DOHH2 (cell line): ENCODE measurements around the gene CLCN6.
"Not testable (repeated sequence)": the region's sequence is repeated elsewhere in the genome, so short reads cannot be mapped to it uniquely, and the experiment has no call there.

Source experiments
- H3F3A ChIP-seq: fragments of 200-600 bp; sonication (generic), shearing (Covaris generic); 2 replicates; pipeline ENCODE4 v1.6.0; 2016; ENCODE audit warnings: antibody characterized with exemption, mild to moderate bottlenecking; ENCODE audit not compliant: control insufficient read depth, insufficient read depth
- H3K27ac ChIP-seq: fragments of 200-600 bp; sonication (generic); 2 replicates; pipeline ENCODE4 v1.5.1; 2014; ENCODE audit warnings: low read depth, mild to moderate bottlenecking, low read length, moderate library complexity
- H3K27me3 ChIP-seq: fragments of 200-600 bp; sonication (generic); 2 replicates; pipeline ENCODE4 v1.6.1; 2014; ENCODE audit warnings: mild to moderate bottlenecking, low read length, mixed read lengths; ENCODE audit not compliant: control insufficient read depth
- H3K36me3 ChIP-seq: fragments of 200-600 bp; sonication (generic); 2 replicates; pipeline ENCODE4 v1.6.1; 2014; ENCODE audit warnings: mild to moderate bottlenecking, low read length, moderate library complexity, mixed read lengths; ENCODE audit not compliant: control insufficient read depth
- H3K4me1 ChIP-seq: fragments of 200-600 bp; sonication (generic); 2 replicates; pipeline ENCODE4 v1.6.1; 2014; ENCODE audit warnings: mild to moderate bottlenecking, low read length, mixed read lengths; ENCODE audit not compliant: control insufficient read depth
- H3K4me2 ChIP-seq: fragments of 200-600 bp; sonication (generic); 2 replicates; pipeline ENCODE4 v1.6.0; 2014; ENCODE audit warnings: mild to moderate bottlenecking, low read length, moderate library complexity
- H3K4me3 ChIP-seq: fragments of 200-600 bp; sonication (generic); 2 replicates; pipeline ENCODE4 v1.5.1; 2014; ENCODE audit warnings: mild to moderate bottlenecking, low read length, mixed read lengths
- H3K79me2 ChIP-seq: fragments of 200-600 bp; sonication (generic); 2 replicates; pipeline ENCODE4 v1.6.1; 2014; ENCODE audit warnings: mild to moderate bottlenecking, low read length, mixed read lengths; ENCODE audit not compliant: control insufficient read depth
- H3K9me2 ChIP-seq: fragments of 200-600 bp; sonication (generic); replicated peaks from 2 replicates; pipeline ENCODE4 v1.6.1; 2014; ENCODE audit warnings: mild to moderate bottlenecking, low read length, mixed read lengths; ENCODE audit not compliant: control insufficient read depth
- H3K9me3 ChIP-seq: fragments of 200-600 bp; sonication (generic); 2 replicates; pipeline ENCODE4 v1.6.1; 2014; ENCODE audit warnings: antibody characterized with exemption, low read length, mixed read lengths; ENCODE audit not compliant: control insufficient read depth, insufficient read depth
- H4K20me1 ChIP-seq: fragments of 200-600 bp; sonication (generic); 2 replicates; pipeline ENCODE4 v1.6.0; 2014; ENCODE audit warnings: low read depth, mild to moderate bottlenecking, antibody characterized with exemption, low read length, moderate library complexity; ENCODE audit not compliant: control insufficient read depth, insufficient read depth
- EZH2phosphoT487 ChIP-seq: fragments of 200-600 bp; sonication (generic); IDR thresholded peaks from 2 replicates; pipeline ENCODE4 v1.6.1; 2017; ENCODE audit warnings: borderline replicate concordance, mild to moderate bottlenecking, antibody characterized with exemption, low read length, moderate library complexity, mixed read lengths
- TF ChIP-seq, protein P1 (sequence below): fragments of 200-600 bp; sonication (generic); IDR thresholded peaks from one replicate; pipeline ENCODE4 v1.5.1; 2014; ENCODE audit warnings: antibody characterized with exemption, mild to moderate bottlenecking, low read depth, low read length; ENCODE audit not compliant: poor library complexity, severe bottlenecking

The CLCN6 gene

GRCh38 chr1:11800756-11801433 lies 5.1 kb upstream of the CLCN6 start:
- no peaks in the 10 kb centered on the region for H3K9me3 ChIP-seq
- H3K4me2 ChIP-seq: no peak overlapping the region
- no peak for TF ChIP-seq EZH2phosphoT487
- TF ChIP-seq, protein P1, sequence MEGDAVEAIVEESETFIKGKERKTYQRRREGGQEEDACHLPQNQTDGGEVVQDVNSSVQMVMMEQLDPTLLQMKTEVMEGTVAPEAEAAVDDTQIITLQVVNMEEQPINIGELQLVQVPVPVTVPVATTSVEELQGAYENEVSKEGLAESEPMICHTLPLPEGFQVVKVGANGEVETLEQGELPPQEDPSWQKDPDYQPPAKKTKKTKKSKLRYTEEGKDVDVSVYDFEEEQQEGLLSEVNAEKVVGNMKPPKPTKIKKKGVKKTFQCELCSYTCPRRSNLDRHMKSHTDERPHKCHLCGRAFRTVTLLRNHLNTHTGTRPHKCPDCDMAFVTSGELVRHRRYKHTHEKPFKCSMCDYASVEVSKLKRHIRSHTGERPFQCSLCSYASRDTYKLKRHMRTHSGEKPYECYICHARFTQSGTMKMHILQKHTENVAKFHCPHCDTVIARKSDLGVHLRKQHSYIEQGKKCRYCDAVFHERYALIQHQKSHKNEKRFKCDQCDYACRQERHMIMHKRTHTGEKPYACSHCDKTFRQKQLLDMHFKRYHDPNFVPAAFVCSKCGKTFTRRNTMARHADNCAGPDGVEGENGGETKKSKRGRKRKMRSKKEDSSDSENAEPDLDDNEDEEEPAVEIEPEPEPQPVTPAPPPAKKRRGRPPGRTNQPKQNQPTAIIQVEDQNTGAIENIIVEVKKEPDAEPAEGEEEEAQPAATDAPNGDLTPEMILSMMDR: no peak
- no peaks in the 10 kb centered on the region for H3K9me2 ChIP-seq
- peaks cover 36% of the 10 kb centered on the region for H3K79me2 ChIP-seq
- peaks cover 32% of the 10 kb centered on the region for H3K4me1 ChIP-seq
- no peak overlapping the region for H3K4me3 ChIP-seq
- peaks cover 5% of the 10 kb centered on the region for H3F3A ChIP-seq
- no peak overlapping the region for H3K27ac ChIP-seq
- peaks cover 7% of the 10 kb centered on the region; the same call in 1 of the 2 replicates for H4K20me1 ChIP-seq
- no peaks in the 10 kb centered on the region for H3K27me3 ChIP-seq
- peaks cover 61% of the 10 kb centered on the region for H3K36me3 ChIP-seq

DNA sequence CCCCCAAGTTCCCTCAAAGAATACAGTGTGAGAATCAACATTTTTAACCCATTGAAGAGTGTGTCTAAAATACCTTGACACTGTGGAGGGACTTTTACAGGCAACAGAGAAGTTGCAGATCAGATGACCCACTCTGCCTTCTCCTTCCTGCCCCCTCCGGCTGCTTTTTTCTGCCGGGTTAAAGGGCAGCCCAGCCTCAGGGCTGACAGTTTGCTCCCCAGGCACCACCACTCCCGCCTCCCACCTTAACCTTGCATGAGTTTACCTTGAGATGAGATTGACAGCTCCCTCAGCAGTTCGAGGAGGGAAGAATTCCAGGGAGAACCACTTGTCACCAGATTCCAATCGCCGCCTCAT lies 3.4 kb upstream of the CLCN6 start:
- Histone ChIP-seq H3K27ac (no peak overlapping the region), H3F3A (peaks cover 5% of the 10 kb centered on the region), H4K20me1 (peaks cover 13% of the 10 kb centered on the region; the same call in 1 of the 2 replicates), H3K4me1 (peaks cover 42% of the 10 kb centered on the region), H3K27me3 (no peaks in the 10 kb centered on the region), H3K9me3 (no peaks in the 10 kb centered on the region), H3K4me2 (peak overlapping the region; percentile 100), H3K79me2 (peaks cover 52% of the 10 kb centered on the region), H3K9me2 (no peaks in the 10 kb centered on the region), H3K4me3 (peak overlapping the region; percentile 97), H3K36me3 (peaks cover 65% of the 10 kb centered on the region)
- no peak for TF ChIP-seq EZH2phosphoT487
- TF ChIP-seq, protein P1: no peak

DNA sequence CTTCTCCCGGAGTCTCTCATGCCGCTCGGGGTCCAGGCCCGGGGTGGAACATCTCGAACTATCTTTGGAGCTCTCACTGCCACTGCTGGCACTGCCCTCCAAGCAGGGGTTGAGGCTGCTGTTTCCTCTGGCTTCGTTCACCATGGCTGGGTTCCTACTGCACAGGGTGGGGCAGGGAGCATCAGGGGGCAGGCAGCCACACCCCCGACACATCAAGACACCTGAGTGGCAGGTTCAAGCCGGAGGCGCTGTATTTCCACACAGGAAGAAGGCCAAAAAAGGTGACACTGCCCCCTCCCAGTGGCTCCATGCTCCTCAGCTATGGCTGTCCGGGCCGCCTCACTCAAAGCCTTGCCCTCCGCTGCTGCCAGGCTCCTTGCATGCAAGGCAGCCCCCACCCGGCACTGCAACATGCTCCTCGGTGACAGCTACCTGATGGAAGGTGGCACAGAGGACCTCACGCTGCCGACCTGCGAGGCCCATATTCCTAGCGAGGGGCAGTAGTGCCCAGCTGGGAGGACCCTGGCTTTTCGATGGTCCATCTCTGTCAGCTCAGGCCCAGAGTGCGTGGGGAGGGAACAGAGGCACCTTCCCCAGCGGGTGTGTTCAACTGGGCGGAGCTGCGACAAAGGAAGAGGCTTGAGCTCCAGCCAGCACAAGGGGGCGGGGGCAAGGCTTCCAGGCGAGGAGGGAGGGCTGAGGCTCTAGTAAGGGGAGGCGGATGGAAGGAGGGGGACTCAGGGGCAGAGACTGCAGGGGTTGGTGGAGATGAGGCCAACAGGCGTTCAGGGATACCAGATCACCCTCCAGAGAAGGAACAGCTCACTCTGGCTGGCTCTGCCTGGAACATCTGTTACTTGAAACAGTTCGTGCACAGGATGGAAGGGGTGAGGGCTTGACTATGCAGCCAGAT lies 2.8 kb upstream of the CLCN6 start:
- peak overlapping the region; percentile 82 for H3K27ac ChIP-seq
- peaks cover 58% of the 10 kb centered on the region for H3K79me2 ChIP-seq
- H3K9me3 ChIP-seq: no peaks in the 10 kb centered on the region
- no peaks in the 10 kb centered on the region for H3K27me3 ChIP-seq
- peak overlapping the region; percentile 100 for H3K4me2 ChIP-seq
- no peak for TF ChIP-seq EZH2phosphoT487
- TF ChIP-seq, protein P1: peak; percentile 20
- H3K36me3 ChIP-seq: peaks cover 66% of the 10 kb centered on the region
- peaks cover 13% of the 10 kb centered on the region; the same call in 1 of the 2 replicates for H4K20me1 ChIP-seq
- no peaks in the 10 kb centered on the region for H3K9me2 ChIP-seq
- H3K4me1 ChIP-seq: peaks cover 48% of the 10 kb centered on the region
- peak overlapping the region; percentile 97 for H3K4me3 ChIP-seq
- peaks cover 5% of the 10 kb centered on the region for H3F3A ChIP-seq

GRCh38 chr1:11803924-11804665 lies 1.9 kb upstream of the CLCN6 start:
- Histone ChIP-seq H3K36me3 (peaks cover 74% of the 10 kb centered on the region), H3K4me3 (peak overlapping the region; percentile 97), H4K20me1 (peaks cover 13% of the 10 kb centered on the region; the same call in 1 of the 2 replicates), H3K79me2 (peaks cover 67% of the 10 kb centered on the region), H3K4me1 (peaks cover 57% of the 10 kb centered on the region), H3K4me2 (peak overlapping the region; percentile 100), H3K27ac (peak overlapping the region; percentile 82)
- H3F3A ChIP-seq, H3K27me3 ChIP-seq, H3K9me3 ChIP-seq, H3K9me2 ChIP-seq: not testable (repeated sequence)
